Heart right ventricle (tissue), 16 donors: ENCODE measurements around the gene CTSZ. TPM values are rescaled to one million over a fixed set of nuclear protein-coding genes. Genes with fewer than 3 reads are reported as not detected.

Experiments
- ATAC-seq, 8 donors: fragments of 200-7000 bp; cut with Tn5 transposase; one replicate each; pipeline ENCODE4 v1.9.1; 2020; ENCODE audit warnings: mild to moderate bottlenecking in 8 of 8, moderate library complexity in 8 of 8, moderate number of reproducible peaks in 1 of 8
- DNase-seq, 2 donors: peaks; one replicate each; pipeline ENCODE4 v3.0.0-alpha.2; 2020
- H3K27ac ChIP-seq, 10 donors: fragments of 200-600 bp; sonication (generic) in 2 of 10; one replicate each; pipeline versions ENCODE4 v1.5.0 to v1.8.0; 2020 to 2022; ENCODE audit warnings: mild to moderate bottlenecking in 3 of 10
- H3K27me3 ChIP-seq, 7 donors: fragments of 200-600 bp; one replicate each; pipeline ENCODE4 v1.8.0; 2021 to 2022; ENCODE audit warnings: mild to moderate bottlenecking in 2 of 7
- H3K36me3 ChIP-seq, 9 donors: fragments of 200-600 bp; sonication (generic) in 1 of 9; one replicate each; pipeline versions ENCODE4 v1.5.0 to v1.8.0; 2020 to 2022; ENCODE audit warnings: mild to moderate bottlenecking in 2 of 9
- H3K4me1 ChIP-seq, 9 donors: fragments of 200-600 bp; sonication (generic) in 1 of 9; one replicate each; pipeline versions ENCODE4 v1.5.0 to v1.8.0; 2020 to 2022; ENCODE audit warnings: mild to moderate bottlenecking in 4 of 9
- H3K4me3 ChIP-seq, 10 donors: fragments of 200-600 bp; sonication (generic) in 2 of 10; one replicate each; pipeline versions ENCODE4 v1.5.0 to v1.8.0; 2020 to 2022; ENCODE audit warnings: mild to moderate bottlenecking in 7 of 10, moderate library complexity in 2 of 10
- H3K9me3 ChIP-seq, 11 donors: fragments of 200-600 bp in 10 of 11; sonication (generic) in 2 of 11; one replicate each; pipeline versions ENCODE4 v1.5.0 to v1.8.0; 2013 to 2022; ENCODE audit warnings: mild to moderate bottlenecking in 2 of 11, control low read depth in 1 of 11, moderate library complexity in 1 of 11
- CTCF ChIP-seq, 9 donors: fragments of 200-600 bp; sonication (generic) in 2 of 9; IDR thresholded peaks; one replicate each; pipeline versions ENCODE4 v1.5.0 to v1.8.0; 2021 to 2022; ENCODE audit warnings: antibody characterized with exemption in 9 of 9, mild to moderate bottlenecking in 5 of 9, moderate library complexity in 1 of 9
- WGBS, 2 donors: extraction: QIAGEN DNeasy Blood & Tissue Kit; methylation state at CpG; one replicate each; pipeline ENCODE4 v1.1.7; 2013; ENCODE audit warnings: inconsistent platforms in 1 of 2; 5-methylcytosine and 5-hydroxymethylcytosine counted together
- intact Hi-C, 10 donors: fragments of 100-400 bp; cut with DNase I; formaldehyde crosslinking; loops; one replicate each; pipeline versions ENCODE4 v1.11.1 to v1.14.2; 2022
- polyA plus RNA-seq, 2 donors: library from polyadenylated mRNA; stranded (reverse); fragments of 200-250 nt; gene quantifications; one replicate each; pipeline ENCODE4 v1.2.3, GENCODE V29; 2013
- total RNA-seq, 10 donors: library from RNA; stranded (reverse); fragmentation: NEBNext Ultra II Directional in 3 of 10; extraction: Animal tissue kit (Norgen Biotek cat#: 25700) in 3 of 10; gene quantifications; one replicate each; pipeline versions ENCODE4 v1.2.1 to v1.2.4, GENCODE V29; 2021 to 2023
- donor health status: Arrhythmogenic right ventricular cardiomyopathy.
- donor health status: ischemic (EF 13 %, LVEDD 7.1; RV severe dilation, severe dysfunction).
- donor health status: healthy with polysubstance abuse.
- donor health status: DM: no; HTN: yes; CAD: no.
- donor health status: DM: no; HTN: no; CAD: no.
- donor health status: ischemic (EF 25% LVEDD 6.9; RV normal size, moderate dysfunction).
- donor health status: ischemic (EF 25% LVEDD 5.7; RV mildly dilated, moderate dysfunction).
- donor health status: healthy.
- donor health status: DM: yes; HTN: yes; CAD: no.
- donor health status: Ischemic cardiomyopathy.
- donor health status: ischemic (EF 35%, LVEDD 5.7; RV mildly dilated, moderate dysfunction).
- donor health status: nonischemic (EF 11% LVEDD 7.7; RV severe dilation, severe dysfunction).
- donor health status: DM: yes; HTN: yes; CAD: no.
- donor health status: PGD.
- donor health status: ischemic (EF 29% LVEDD 5.4; RV normal size, mild dysfunction).
- donor health status: nonischemic (EF 23%, LVEDD 6.1; RV moderate dilation, normal function).

The CTSZ gene
- total and polyA plus RNA-seq, 12 donors, result 83.9 to 278 (median 124) TPM

- 93% methylated on average over 13 of the region's 13 CpGs for WGBS, 2 donors
- peak in 1 of 8 donors; percentile 11 for ATAC-seq
- intact Hi-C loops, result no loop called here
- Histone ChIP-seq H3K27ac (no peak overlapping the region), H3K4me3 (no peak overlapping the region), H3K36me3 (peaks cover 0 to 77% (median 39%) of the 10 kb centered on the region in 9 donors), H3K27me3 (no peaks in the 10 kb centered on the region), H3K4me1 (peaks cover 0 to 34% (median 21%) of the 10 kb centered on the region in 9 donors), H3K9me3 (no peaks in the 10 kb centered on the region)
- no peak for DNase-seq
- TF ChIP-seq CTCF (IDR thresholded peaks at IDR 0.05), result no peak
Measured at GRCh38 chr20:59023616-59024015, 16.6 kb upstream of the CTSZ start.

GRCh38 chr20:59022754-59023153 lies 15.7 kb upstream of the CTSZ start:
- Histone ChIP-seq H3K4me1 (peaks cover 0 to 27% (median 16%) of the 10 kb centered on the region in 9 donors), H3K4me3 (no peak overlapping the region), H3K36me3 (peaks cover 0 to 68% (median 39%) of the 10 kb centered on the region in 9 donors), H3K27ac (no peak overlapping the region), H3K27me3 (no peaks in the 10 kb centered on the region), H3K9me3 (no peaks in the 10 kb centered on the region)
- 92 to 94% methylated on average over 15 of the region's 15 CpGs for WGBS, 2 donors
- DNase-seq, result no peak
- TF ChIP-seq CTCF (IDR thresholded peaks at IDR 0.05), result no peak
- intact Hi-C loops, result no loop called here
- ATAC-seq, result no peak

GRCh38 chr20:59020938-59021551 lies 14.0 kb upstream of the CTSZ start:
- DNase-seq (no peak), ATAC-seq (no peak)
- Histone ChIP-seq H3K4me1 (peaks cover 0 to 29% (median 21%) of the 10 kb centered on the region in 9 donors), H3K4me3 (no peak overlapping the region), H3K9me3 (no peaks in the 10 kb centered on the region), H3K36me3 (peaks cover 0 to 51% (median 39%) of the 10 kb centered on the region in 9 donors), H3K27me3 (no peaks in the 10 kb centered on the region), H3K27ac (no peak overlapping the region)
- WGBS, 2 donors, result 69 to 73% methylated on average over 5 of the region's 5 CpGs
- TF ChIP-seq CTCF (IDR thresholded peaks at IDR 0.05), result no peak
- intact Hi-C loops, result no loop called here

- ATAC-seq, result no peak
- H3K27me3 ChIP-seq, result no peaks in the 10 kb centered on the region
- peaks cover 0 to 33% (median 22%) of the 10 kb centered on the region in 9 donors for H3K36me3 ChIP-seq
- H3K4me3 ChIP-seq, result no peak within 1 kb of the TSS
- intact Hi-C loops, result loop anchor here in 1 of 10 donors (10.0 kb wide), 1 partner anchor 124 kb away; no protein-coding TSS in a partner anchor
- no peak for TF ChIP-seq CTCF (IDR thresholded peaks at IDR 0.05)
- H3K27ac ChIP-seq, result no peak within 1 kb of the TSS
- H3K9me3 ChIP-seq, result no peaks in the 10 kb centered on the region
- 98% methylated on average over 5 of the region's 5 CpGs for WGBS, 2 donors
- H3K4me1 ChIP-seq, result peaks cover 2 to 32% (median 25%) of the 10 kb centered on the region in 9 donors
- DNase-seq, result no peak
Measured at GRCh38 chr20:59019217-59019616, 12.2 kb upstream of the CTSZ start, which contains the start of gene TUBB1. Gene TUBB1, plus strand, starts transcription at chr20:59019429. Its CDS starts 94 bp downstream, at chr20:59019523.
